ENCODE measurements around the gene NOM1.

Gene NOM1

DNA sequence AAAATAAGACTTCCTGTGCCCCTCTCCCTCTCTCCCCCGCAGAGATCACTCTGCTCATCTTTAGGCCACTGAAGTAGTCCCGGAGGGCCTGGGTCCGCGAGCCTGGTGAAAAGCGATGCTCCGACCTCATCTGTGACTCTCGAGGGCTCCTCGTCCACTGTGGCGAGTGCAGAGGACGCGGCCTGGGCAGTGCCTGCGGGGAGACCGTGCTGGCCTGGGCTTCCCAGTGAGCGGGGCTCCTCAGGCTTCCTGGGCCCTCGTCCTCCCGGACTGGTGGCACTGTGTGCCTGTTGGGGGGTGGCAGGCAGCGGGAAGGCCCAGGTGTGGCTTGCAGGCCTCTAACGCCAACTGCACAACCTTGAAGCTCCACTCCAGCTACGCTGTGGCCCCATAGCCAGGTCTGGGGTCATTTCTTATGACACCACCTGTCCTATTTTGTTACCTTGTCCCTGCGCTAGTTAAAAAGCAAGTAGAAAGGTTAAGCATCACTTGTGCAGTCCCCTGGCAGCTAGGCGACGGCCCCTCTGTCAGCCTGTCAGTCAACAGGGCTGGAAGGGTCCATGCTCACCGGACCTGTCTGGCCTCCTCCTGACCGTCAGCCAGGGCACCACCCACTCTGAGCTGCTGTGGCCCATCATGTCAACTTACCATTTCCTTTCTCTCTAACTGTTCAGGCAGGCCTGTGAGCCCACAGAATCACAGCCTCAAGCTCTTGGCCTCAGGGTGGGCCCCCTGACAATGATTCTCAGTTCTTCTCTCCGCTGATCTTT lies 40.4 kb downstream of the NOM1 start:
- Histone ChIP-seq H3K4me3 (ENCODE audit: low read length) (no peak overlapping the region), H3K9me3 (replicated peaks; ENCODE audit: low read length) (no peaks in the 10 kb centered on the region), H3K4me1 (ENCODE audit: control insufficient read depth, insufficient read depth, low read length) (no peaks in the 10 kb centered on the region), H3K27me3 (ENCODE audit: control insufficient read depth, insufficient read depth, low read length) (peaks cover 20% of the 10 kb centered on the region), H3K36me3 (ENCODE audit: insufficient read depth, low read length) (no peaks in the 10 kb centered on the region), H3K9ac (ENCODE audit: low read depth, low read length) (no peak overlapping the region), H3K4me2 (ENCODE audit: low read length) (no peak overlapping the region)

DNA sequence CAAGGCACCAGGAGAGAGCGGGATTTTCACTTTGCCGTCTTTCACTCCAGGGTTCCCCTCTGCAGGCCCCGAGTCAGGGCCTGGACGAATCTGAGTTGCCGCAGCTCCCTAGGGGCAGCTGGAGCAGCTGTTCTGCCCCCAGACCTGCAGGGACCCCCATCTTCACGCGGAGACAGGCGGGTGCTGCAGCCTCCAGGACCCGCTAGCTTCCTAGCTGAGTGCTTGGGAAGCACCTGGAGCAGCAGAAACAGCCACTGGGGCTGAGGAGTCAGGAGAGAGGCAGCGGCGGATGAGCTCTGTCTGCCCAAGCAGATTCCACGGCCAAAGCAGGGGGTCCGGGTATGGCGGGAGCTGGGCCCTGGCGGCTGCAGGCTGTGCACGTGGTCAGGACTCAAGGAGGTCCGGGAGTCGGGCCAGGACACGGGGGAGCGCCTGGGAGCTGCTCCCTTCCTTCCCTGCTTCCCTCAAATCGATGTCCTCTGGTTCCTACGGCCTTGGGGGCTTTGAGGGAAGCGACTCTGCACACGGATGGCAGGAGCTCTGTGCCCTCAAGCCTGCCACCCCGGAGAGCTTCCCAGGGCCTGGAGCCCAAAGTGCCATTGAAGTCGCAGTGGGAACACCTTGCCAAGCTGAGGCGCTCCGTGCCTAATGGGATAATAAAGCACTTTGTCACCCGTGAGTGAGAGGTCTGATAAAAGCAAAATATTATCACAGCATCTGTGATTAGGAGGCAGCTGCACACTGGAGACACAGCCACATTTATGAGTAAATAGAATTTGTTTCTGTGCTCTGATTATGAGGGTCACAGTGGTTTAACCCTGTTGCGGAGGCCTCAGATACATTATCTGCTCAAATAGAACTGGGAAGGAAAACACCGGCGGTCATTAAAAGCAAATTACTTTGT lies 43.8 kb downstream of the NOM1 start:
- Histone ChIP-seq H3K9me3 (replicated peaks; ENCODE audit: low read length) (no peaks in the 10 kb centered on the region), H3K9ac (ENCODE audit: low read depth, low read length) (no peak overlapping the region), H3K27me3 (ENCODE audit: control insufficient read depth, insufficient read depth, low read length) (peaks cover 40% of the 10 kb centered on the region)

DNA sequence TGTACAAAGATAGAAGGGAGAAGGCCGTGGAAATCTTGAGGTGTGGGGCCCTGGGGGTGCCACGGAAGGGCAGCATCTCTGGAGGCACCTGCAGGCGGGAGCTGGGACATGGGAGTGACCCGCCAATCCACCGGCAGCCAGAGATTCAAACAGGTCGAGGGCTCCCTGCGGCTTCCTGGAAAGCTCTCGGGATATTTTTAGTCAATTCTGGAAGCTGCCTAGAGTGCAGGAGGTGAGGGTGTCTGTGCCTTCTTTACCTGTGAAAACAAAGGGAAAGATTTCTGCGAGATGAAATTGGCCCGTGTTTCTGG lies 44.4 kb downstream of the NOM1 start:
- Histone ChIP-seq H3K36me3 (ENCODE audit: insufficient read depth, low read length) (no peaks in the 10 kb centered on the region), H3K9ac (ENCODE audit: low read depth, low read length) (no peak overlapping the region), H3K27me3 (ENCODE audit: control insufficient read depth, insufficient read depth, low read length) (peaks cover 46% of the 10 kb centered on the region), H3K4me1 (ENCODE audit: control insufficient read depth, insufficient read depth, low read length) (no peaks in the 10 kb centered on the region), H3K4me3 (ENCODE audit: low read length) (no peak overlapping the region), H3K4me2 (ENCODE audit: low read length) (no peak overlapping the region), H3K9me3 (replicated peaks; ENCODE audit: low read length) (no peaks in the 10 kb centered on the region)

More for the DNA sequence above, 43.8 kb downstream of the NOM1 start:
- no peaks in the 10 kb centered on the region for H3K36me3 ChIP-seq (ENCODE audit: insufficient read depth, low read length)
- no peak overlapping the region for H3K4me3 ChIP-seq (ENCODE audit: low read length)
- no peaks in the 10 kb centered on the region for H3K4me1 ChIP-seq (ENCODE audit: control insufficient read depth, insufficient read depth, low read length)
- no peak overlapping the region for H3K4me2 ChIP-seq (ENCODE audit: low read length)

DNA sequence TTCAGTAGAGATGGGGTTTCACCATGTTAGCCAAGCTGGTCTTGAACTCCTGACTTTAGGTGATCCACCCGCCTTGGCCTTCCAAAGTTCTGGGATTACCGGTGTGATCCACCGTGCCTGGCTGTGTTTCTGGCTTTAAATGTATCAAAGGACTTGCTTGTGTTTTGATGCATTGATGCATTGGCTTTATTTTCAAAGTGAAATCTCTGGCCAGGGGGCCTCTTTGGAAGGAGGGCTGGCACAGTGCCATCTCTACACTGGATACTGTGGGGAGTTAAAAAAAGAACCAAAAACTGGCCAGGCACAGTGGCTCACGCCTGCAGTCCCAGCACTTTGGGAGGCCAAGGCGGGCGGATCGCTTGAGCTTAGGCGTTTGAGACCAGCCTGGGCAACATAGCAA lies 44.9 kb downstream of the NOM1 start:
- Histone ChIP-seq H3K4me3 (ENCODE audit: low read length) (no peak overlapping the region), H3K4me1 (ENCODE audit: control insufficient read depth, insufficient read depth, low read length) (no peaks in the 10 kb centered on the region), H3K27me3 (ENCODE audit: control insufficient read depth, insufficient read depth, low read length) (peaks cover 52% of the 10 kb centered on the region), H3K4me2 (ENCODE audit: low read length) (no peak overlapping the region), H3K9me3 (replicated peaks; ENCODE audit: low read length) (no peaks in the 10 kb centered on the region), H3K9ac (ENCODE audit: low read depth, low read length) (no peak overlapping the region), H3K36me3 (ENCODE audit: insufficient read depth, low read length) (no peaks in the 10 kb centered on the region)

DNA sequence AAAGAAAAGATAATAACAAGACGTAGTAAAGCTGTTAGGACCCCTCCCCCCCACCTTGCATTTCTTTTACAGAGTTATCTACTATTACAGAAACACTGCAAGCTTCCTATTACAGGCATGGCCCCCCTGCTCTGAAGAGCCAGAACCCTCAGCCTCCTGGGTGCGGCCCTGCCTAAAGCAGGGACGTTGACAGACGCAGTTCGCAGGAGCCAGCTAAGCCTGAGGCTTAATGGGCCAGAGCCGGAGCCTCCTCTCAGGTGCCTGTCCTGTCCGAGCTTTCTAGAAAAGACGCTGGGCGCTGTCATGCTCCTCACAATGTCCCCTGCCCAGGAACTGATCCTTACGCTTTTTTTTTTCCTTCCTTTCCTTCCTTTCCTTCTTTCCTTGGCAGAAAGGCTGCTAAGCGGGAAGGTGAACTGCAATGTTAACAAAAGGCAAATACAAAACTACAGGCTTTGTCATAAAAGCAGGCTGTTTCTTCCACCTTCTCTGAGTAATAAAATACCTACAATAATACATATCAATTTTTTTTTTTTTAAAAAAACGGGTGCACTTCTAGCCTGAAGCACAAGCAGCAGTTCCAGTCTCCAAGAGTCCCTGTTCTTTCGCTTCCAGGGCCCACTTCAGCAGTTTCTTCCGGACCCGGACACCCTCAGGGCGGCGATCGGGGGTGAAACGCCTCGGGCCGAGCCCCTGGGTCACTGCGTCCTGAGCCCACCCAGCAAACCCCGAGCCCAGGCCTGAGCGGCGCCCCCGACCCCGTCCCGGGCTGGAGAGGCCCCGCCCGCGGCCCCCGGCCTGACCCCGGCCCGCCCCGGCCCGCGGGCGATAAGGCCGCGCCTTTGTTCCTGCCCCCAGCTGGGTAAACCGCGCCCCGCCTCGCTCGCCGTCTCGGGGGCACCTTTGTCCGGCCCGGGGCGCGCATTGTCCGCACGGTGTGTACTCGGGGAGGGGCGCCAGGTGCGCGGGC lies 49.8 kb downstream of the NOM1 start:
- H3K9ac ChIP-seq (ENCODE audit: low read depth, low read length), result no peak overlapping the region
- no peak overlapping the region for H3K4me2 ChIP-seq (ENCODE audit: low read length)
- H3K36me3 ChIP-seq (ENCODE audit: insufficient read depth, low read length), result no peaks in the 10 kb centered on the region
- H3K27me3 ChIP-seq (ENCODE audit: control insufficient read depth, insufficient read depth, low read length), result peaks cover 76% of the 10 kb centered on the region
- H3K4me1 ChIP-seq (ENCODE audit: control insufficient read depth, insufficient read depth, low read length), result peaks cover 6% of the 10 kb centered on the region
- H3K4me3 ChIP-seq (ENCODE audit: low read length), result no peak overlapping the region
- no peaks in the 10 kb centered on the region for H3K9me3 ChIP-seq (replicated peaks; ENCODE audit: low read length)

DNA sequence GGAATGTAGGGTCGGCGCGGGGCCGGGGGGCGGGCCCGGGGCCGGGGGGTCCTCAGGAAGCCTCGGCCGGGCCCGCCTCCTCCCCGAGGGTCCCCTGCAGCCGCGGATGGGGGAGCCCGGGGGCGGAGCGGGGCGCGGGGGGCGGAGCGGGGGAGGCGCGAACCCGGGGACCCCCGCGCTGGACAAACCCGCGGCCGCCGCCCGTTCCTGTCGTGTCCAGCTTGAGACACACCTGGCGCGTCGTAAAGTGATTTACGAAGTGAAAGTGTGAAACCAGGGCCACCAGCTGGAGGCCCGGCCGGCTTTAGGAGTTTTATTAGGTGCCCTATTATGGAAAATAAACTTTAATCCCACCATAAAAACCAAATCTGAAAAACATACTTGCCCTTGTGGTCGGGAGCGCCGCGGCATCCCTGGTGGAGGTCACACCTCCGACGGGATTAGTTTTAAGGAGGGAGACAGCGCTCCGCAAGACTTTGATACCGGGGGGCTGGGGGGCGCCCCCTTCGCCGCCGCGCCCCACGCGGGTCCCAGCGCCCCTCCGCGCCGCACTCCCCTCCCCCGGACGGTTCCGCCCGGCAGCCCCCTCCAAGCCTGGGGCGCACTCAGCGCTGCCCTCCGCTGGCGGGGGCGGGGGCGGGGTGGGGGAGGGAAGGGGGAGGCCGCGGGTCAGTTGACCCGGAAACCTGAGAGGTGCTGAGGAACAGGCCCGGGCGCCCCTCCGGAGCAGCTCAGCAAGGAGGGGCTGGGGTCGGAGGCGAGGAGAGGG lies 50.6 kb downstream of the NOM1 start:
- peaks cover 8% of the 10 kb centered on the region for H3K4me1 ChIP-seq (ENCODE audit: control insufficient read depth, insufficient read depth, low read length)
- H3K27me3 ChIP-seq (ENCODE audit: control insufficient read depth, insufficient read depth, low read length), result peaks cover 85% of the 10 kb centered on the region
- H3K9me3 ChIP-seq (replicated peaks; ENCODE audit: low read length), result no peaks in the 10 kb centered on the region
- no peak overlapping the region for H3K9ac ChIP-seq (ENCODE audit: low read depth, low read length)
- peak overlapping the region; percentile 37 for H3K4me3 ChIP-seq (ENCODE audit: low read length)
- peak overlapping the region; percentile 69 for H3K4me2 ChIP-seq (ENCODE audit: low read length)
- H3K36me3 ChIP-seq (ENCODE audit: insufficient read depth, low read length), result no peaks in the 10 kb centered on the region

DNA sequence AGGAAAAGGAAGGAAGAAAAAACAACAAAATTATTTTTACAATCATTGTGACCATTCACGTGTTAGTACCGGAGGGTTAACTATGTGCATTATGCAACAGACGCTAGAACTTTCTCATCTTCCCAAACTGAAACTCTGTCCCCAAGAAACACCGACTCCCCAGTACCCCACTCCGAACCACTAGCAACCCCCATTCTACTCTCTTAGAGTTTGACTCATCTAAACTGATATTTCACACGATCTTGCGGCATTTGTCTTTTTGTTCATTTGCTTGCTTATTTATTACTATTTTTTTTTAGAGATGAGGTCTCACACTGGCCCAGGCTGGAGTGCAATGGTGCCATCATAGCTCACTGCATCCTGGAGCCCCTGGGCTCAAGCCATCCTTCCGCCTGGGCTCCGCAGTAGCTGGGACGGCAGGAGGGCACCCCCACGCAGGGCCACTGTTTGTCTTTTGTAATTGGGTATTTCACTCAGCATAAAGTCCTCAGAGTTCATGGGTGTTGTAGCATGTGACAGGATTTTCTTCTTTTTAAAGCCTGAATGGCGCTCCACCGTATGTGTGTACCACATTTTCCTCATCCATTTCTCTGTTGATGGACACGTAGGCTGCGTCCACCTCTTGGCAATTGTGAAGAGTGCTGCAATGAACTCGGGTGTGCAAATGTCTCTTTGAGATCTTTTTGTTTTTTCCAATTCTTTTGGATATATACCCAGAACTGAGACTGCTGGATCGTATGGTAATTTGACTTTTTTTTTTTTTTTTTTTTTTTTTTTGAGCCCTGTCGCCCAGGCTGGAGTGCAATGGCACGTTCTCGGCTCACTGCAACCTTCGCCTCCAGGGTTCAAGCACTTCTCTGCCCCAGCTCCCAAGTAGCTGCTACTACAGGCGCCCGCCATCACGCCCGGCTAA lies 51.5 kb downstream of the NOM1 start:
- H3K36me3 ChIP-seq (ENCODE audit: insufficient read depth, low read length), result no peaks in the 10 kb centered on the region
- H3K27me3 ChIP-seq (ENCODE audit: control insufficient read depth, insufficient read depth, low read length), result peaks cover 92% of the 10 kb centered on the region
- H3K9ac ChIP-seq (ENCODE audit: low read depth, low read length), result no peak overlapping the region
- H3K4me2 ChIP-seq (ENCODE audit: low read length), result no peak overlapping the region
- H3K9me3 ChIP-seq (replicated peaks; ENCODE audit: low read length), result no peaks in the 10 kb centered on the region
- H3K4me1 ChIP-seq (ENCODE audit: control insufficient read depth, insufficient read depth, low read length), result peaks cover 8% of the 10 kb centered on the region
- H3K4me3 ChIP-seq (ENCODE audit: low read length), result no peak overlapping the region

DNA sequence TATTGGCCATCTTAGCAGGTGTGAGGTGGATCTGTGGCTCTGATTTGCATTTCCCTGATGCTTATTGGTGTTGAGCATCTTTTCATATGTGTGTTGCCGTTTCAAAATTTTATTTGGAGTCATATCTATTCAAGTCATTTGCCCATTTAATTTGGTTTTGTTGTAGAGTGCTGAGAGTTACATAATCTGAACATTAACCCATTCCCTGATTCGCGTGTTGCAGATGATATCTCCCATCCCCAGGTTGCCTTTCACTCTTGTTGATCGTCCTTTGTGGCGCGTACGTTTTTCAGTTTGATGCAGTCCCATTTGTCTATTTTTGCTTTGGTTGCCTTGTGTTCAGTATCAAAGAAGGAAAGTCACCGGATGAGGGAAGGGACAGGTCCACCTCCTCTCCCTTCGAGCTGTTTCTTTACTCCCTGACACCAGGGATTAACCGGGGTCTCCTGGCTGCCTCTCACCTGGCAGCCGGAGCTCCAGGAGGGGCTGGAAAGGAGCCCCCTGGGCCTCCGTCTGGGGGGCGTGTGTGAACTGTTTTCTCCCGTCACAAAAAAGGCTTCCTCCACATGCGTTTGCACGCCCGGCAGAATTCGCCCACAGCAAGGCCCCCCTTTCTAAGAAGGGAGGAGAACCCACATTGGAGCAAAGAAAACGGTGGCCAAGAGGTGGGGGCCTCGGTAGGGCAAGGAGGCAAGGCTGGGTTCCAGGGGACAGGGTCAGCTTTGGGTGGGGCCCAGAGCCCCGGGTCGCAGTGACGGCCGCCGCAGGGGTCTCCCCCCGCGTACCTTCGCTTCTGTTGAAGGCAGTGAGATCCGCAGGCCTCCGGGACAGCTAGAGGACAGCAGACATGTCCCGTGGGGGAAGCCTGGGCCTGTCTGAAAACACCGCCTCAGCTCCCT lies 52.7 kb downstream of the NOM1 start:
- Histone ChIP-seq H3K4me1 (ENCODE audit: control insufficient read depth, insufficient read depth, low read length) (peaks cover 8% of the 10 kb centered on the region), H3K9ac (ENCODE audit: low read depth, low read length) (no peak overlapping the region), H3K4me3 (ENCODE audit: low read length) (no peak overlapping the region), H3K36me3 (ENCODE audit: insufficient read depth, low read length) (no peaks in the 10 kb centered on the region), H3K9me3 (replicated peaks; ENCODE audit: low read length) (no peaks in the 10 kb centered on the region), H3K4me2 (ENCODE audit: low read length) (no peak overlapping the region), H3K27me3 (ENCODE audit: control insufficient read depth, insufficient read depth, low read length) (peaks cover 92% of the 10 kb centered on the region)

DNA sequence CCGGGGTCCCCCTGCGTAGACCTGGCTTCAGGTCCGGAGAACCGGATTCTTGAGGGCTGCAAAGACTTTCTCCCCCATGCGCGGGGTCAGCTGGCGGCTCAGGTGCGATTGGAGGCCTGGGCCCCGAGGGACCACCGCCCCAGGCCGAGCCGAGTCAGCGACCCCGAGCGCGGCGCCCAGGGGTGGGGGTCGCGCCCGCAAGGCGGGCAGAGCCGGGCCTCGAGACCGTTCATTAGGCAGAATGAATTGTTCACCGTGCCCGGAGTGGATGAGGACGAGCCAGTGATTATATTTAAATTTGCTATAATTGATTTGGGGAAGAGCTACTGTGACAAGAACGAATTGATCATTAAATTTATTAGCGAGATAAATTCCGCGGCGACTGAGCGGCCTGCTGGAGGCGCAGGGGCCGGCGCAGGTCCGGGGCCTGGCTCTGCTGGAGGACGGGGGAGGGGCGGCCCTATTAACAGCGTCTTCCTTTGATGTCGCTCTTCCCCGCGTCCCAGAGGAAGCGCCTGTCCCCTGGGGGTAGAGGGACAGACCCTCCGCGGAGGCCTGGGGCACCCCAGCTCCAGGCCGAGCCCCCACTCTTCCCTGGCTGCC lies 53.4 kb downstream of the NOM1 start:
- Histone ChIP-seq H3K9me3 (replicated peaks; ENCODE audit: low read length) (no peaks in the 10 kb centered on the region), H3K36me3 (ENCODE audit: insufficient read depth, low read length) (no peaks in the 10 kb centered on the region), H3K9ac (ENCODE audit: low read depth, low read length) (no peak overlapping the region), H3K4me2 (ENCODE audit: low read length) (no peak overlapping the region), H3K4me3 (ENCODE audit: low read length) (no peak overlapping the region), H3K4me1 (ENCODE audit: control insufficient read depth, insufficient read depth, low read length) (peaks cover 8% of the 10 kb centered on the region), H3K27me3 (ENCODE audit: control insufficient read depth, insufficient read depth, low read length) (peaks cover 92% of the 10 kb centered on the region)

Measured in skeletal muscle satellite cell (primary cell).